HEK293 (cell line): ENCODE data around the gene TACC2.
A peak's percentile ranks its signal among the peaks of the same experiment; 100 is the strongest.
"Not testable (repeated sequence)": the region's sequence is repeated elsewhere in the genome, so short reads cannot be mapped to it uniquely, and the experiment has no call there.

Source experiments
- CTCF ChIA-PET: fragments of 350-600 bp; formaldehyde crosslinking; extraction: SDS; loops from one replicate; lab custom pipeline; 2021; ENCODE audit warnings: antibody characterized with exemption; lab: Yijun Ruan, JAX
- POLR2A ChIA-PET: fragments of 300-600 bp; formaldehyde crosslinking; extraction: SDS; loops from one replicate; lab custom pipeline; 2020; ENCODE audit warnings: antibody characterized with exemption, inconsistent platforms; lab: Yijun Ruan, JAX
- H3K27ac ChIP-seq: fragments of 200-500 bp; sonication (Bioruptor generic); 2 replicates; pipeline ENCODE4 v1.5.1; 2014; ENCODE audit warnings: low read depth, low read length, control low read depth, inconsistent platforms; ENCODE audit errors: extremely low read depth
- H3K36me3 ChIP-seq, 2 experiments: fragments of 200-500 bp in 1 of 2; sonication (Bioruptor generic) in 1 of 2; 1 replicate in 1 of 2; 2 replicates in 1 of 2; pipeline ENCODE4 v1.5.1; 2014 to 2017; ENCODE audit warnings: inconsistent platforms in 2 of 2, low read length in 2 of 2; ENCODE audit not compliant: control insufficient read depth in 2 of 2, insufficient read depth in 1 of 2
- H3K4me1 ChIP-seq: fragments of 200-500 bp; sonication (Bioruptor generic); 2 replicates; pipeline ENCODE4 v1.5.1; 2014; ENCODE audit warnings: mild to moderate bottlenecking, low read length, inconsistent platforms; ENCODE audit not compliant: control insufficient read depth, insufficient read depth
- H3K4me3 ChIP-seq: 2 replicates; pipeline ENCODE4 v1.5.1; 2011; ENCODE audit warnings: low read depth, mild to moderate bottlenecking, control low read depth, low read length, moderate library complexity
- H3K9me3 ChIP-seq: fragments of 200-500 bp; sonication (Bioruptor generic); 2 replicates; pipeline ENCODE4 v1.5.1; 2014; ENCODE audit warnings: low read depth, low read length, inconsistent platforms; ENCODE audit not compliant: control insufficient read depth, insufficient read depth
- GLIS2 ChIP-seq: fragments of 450-650 bp; formaldehyde crosslinking; IDR thresholded peaks from 2 replicates; pipeline ENCODE4 v1.5.1; 2016; ENCODE audit warnings: missing biosample characterization, missing genetic modification characterization
- KLF9 ChIP-seq: fragments of 450-650 bp; formaldehyde crosslinking; IDR thresholded peaks from 2 replicates; pipeline ENCODE4 v1.5.1; 2016; ENCODE audit warnings: missing biosample characterization, missing genetic modification characterization, low read depth
- SETDB1 ChIP-seq: IDR thresholded peaks from one replicate; pipeline ENCODE4 v1.6.1; 2017; ENCODE audit warnings: mild to moderate bottlenecking, low read length, moderate library complexity, mixed read lengths; ENCODE audit not compliant: insufficient read length
- WT1 ChIP-seq: fragments of 450-650 bp; formaldehyde crosslinking; IDR thresholded peaks from 2 replicates; pipeline ENCODE4 v1.5.1; 2016; ENCODE audit warnings: missing biosample characterization, missing genetic modification characterization
- ZEB2 ChIP-seq: fragments of 450-650 bp; formaldehyde crosslinking; IDR thresholded peaks from 2 replicates; pipeline ENCODE4 v1.5.1; 2016; ENCODE audit warnings: missing biosample characterization, missing genetic modification characterization
- ZNF114 ChIP-seq: fragments of 450-650 bp; formaldehyde crosslinking; IDR thresholded peaks from 2 replicates; pipeline ENCODE4 v1.5.0; 2017; ENCODE audit warnings: missing biosample characterization, missing genetic modification characterization
- ZNF184 ChIP-seq: fragments of 450-650 bp; IDR thresholded peaks from 2 replicates; pipeline ENCODE4 v1.5.1; 2018; ENCODE audit warnings: missing biosample characterization, mild to moderate bottlenecking, missing genetic modification characterization
- ZNF214 ChIP-seq: fragments of 450-650 bp; formaldehyde crosslinking; IDR thresholded peaks from 2 replicates; pipeline ENCODE4 v1.5.1; 2017; ENCODE audit warnings: missing biosample characterization, mild to moderate bottlenecking, missing genetic modification characterization, borderline replicate concordance
- ZNF391 ChIP-seq: fragments of 450-650 bp; formaldehyde crosslinking; IDR thresholded peaks from 2 replicates; pipeline ENCODE4 v1.5.1; 2016; ENCODE audit warnings: low read depth, missing biosample characterization, missing genetic modification characterization, borderline replicate concordance
- ZNF394 ChIP-seq: fragments of 450-650 bp; formaldehyde crosslinking; IDR thresholded peaks from 2 replicates; pipeline ENCODE4 v1.5.1; 2016; ENCODE audit warnings: missing biosample characterization, missing genetic modification characterization, mild to moderate bottlenecking, moderate library complexity, borderline replicate concordance
- ZNF404 ChIP-seq: fragments of 450-650 bp; formaldehyde crosslinking; IDR thresholded peaks from 2 replicates; pipeline ENCODE4 v1.5.1; 2017; ENCODE audit warnings: missing biosample characterization, missing genetic modification characterization
- ZNF433 ChIP-seq: fragments of 450-650 bp; formaldehyde crosslinking; IDR thresholded peaks from 2 replicates; pipeline ENCODE4 v1.5.1; 2016; ENCODE audit warnings: missing biosample characterization, missing genetic modification characterization, low read depth
- ZNF610 ChIP-seq: fragments of 450-650 bp; formaldehyde crosslinking; IDR thresholded peaks from 2 replicates; pipeline ENCODE4 v1.5.1; 2016; ENCODE audit warnings: missing biosample characterization, missing genetic modification characterization, borderline replicate concordance
- ZNF654 ChIP-seq: fragments of 450-650 bp; formaldehyde crosslinking; IDR thresholded peaks from 2 replicates; pipeline ENCODE4 v1.5.1; 2016; ENCODE audit warnings: low read depth, missing biosample characterization, missing genetic modification characterization
- ZNF785 ChIP-seq: fragments of 450-650 bp; formaldehyde crosslinking; IDR thresholded peaks from 2 replicates; pipeline ENCODE4 v1.5.1; 2016; ENCODE audit warnings: missing biosample characterization, missing genetic modification characterization
- TF ChIP-seq, protein P1 (sequence below): fragments of 450-650 bp; IDR thresholded peaks from 2 replicates; pipeline ENCODE4 v1.5.1; 2018; ENCODE audit warnings: missing biosample characterization, missing genetic modification characterization
- TF ChIP-seq, protein P2 (sequence below): fragments of 450-650 bp; formaldehyde crosslinking; conservative IDR thresholded peaks from 2 replicates; pipeline ENCODE4 v1.5.1; 2016; ENCODE audit warnings: low read depth, missing biosample characterization, missing genetic modification characterization
- TF ChIP-seq, protein P3 (sequence below): fragments of 450-650 bp; formaldehyde crosslinking; IDR thresholded peaks from 2 replicates; pipeline ENCODE4 v1.5.1; 2016; ENCODE audit warnings: missing biosample characterization, missing genetic modification characterization
- TF ChIP-seq, protein P4 (sequence below): fragments of 450-650 bp; formaldehyde crosslinking; IDR thresholded peaks from 2 replicates; pipeline ENCODE4 v1.5.0; 2017; ENCODE audit warnings: missing biosample characterization, missing genetic modification characterization, borderline replicate concordance

The TACC2 gene

DNA sequence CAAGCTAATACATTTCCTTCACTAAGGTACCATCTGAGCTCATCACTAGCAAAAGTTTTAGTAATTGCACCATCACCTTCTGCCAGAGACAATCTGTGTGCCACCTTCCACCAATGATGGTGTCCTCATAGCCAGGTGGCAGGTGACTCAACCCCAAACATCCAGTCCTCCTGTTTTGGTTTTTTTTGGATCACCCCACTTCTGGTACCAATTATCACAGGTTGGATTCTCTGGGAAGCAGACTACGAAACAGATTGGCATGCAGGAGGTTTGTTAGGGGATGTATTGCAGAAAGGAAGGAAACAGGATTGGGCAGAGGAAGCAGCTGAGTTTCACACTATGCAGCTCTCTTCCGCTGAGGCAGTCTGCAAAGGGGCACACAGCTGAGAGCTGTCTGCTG, 4.5 kb upstream of the TACC2 start (continued):
- no peak for TF ChIP-seq ZEB2 (tag by site-specific recombination)

DNA sequence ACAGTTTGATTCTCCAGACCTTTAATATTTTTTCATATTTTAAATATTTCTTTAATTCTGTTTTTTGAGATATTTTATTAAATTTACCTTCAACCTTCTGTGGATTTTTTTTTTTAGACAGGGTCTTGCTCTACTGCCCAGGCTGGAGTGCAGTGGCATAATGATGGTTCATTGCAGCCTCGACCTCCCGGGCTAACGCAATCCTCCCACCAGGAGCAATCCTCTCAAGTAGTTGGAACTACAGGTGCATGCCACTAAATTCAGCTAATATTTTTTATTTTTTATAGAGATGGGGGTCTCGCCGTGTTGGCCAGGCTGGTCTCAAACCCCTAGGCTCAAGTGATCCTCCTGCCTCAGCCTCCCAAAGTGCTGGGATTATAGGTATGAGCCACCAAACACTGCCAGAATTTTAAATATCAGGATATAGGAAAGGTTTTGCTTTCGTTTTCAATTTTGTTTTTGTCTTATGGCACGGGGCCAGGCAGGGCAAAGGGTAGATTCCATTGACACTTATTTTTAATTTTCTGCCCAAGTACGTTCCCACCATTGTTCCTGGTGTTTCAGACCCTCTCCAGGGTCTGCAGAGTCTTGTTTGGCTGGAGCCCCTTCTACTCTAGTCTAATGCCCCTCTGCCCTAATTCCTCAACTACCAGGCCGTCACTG, 1.2 kb downstream of the TACC2 start:
- Histone ChIP-seq H3K4me1 (no peaks in the 10 kb centered on the region), H3K36me3 (no peaks in the 10 kb centered on the region), H3K27ac (no peak overlapping the region), H3K4me3 (no peak overlapping the region), H3K9me3 (no peaks in the 10 kb centered on the region)
- ChIA-PET POLR2A (no interaction called here), CTCF (interaction anchor here (0.5 kb wide), 1 partner anchor 122 kb away, joined by 3 read pairs; no protein-coding TSS in a partner anchor)
- TF ChIP-seq ZNF184 (tag by site-specific recombination) (no peak), ZNF654 (tag by site-specific recombination) (no peak), ZNF114 (tag by site-specific recombination) (no peak), ZNF785 (no peak), ZNF394 (tag by site-specific recombination) (no peak), WT1 (tag by site-specific recombination) (no peak), ZNF610 (tag by site-specific recombination) (no peak), KLF9 (tag by site-specific recombination) (no peak), ZNF391 (no peak), GLIS2 (no peak)
- TF ChIP-seq, protein P1, sequence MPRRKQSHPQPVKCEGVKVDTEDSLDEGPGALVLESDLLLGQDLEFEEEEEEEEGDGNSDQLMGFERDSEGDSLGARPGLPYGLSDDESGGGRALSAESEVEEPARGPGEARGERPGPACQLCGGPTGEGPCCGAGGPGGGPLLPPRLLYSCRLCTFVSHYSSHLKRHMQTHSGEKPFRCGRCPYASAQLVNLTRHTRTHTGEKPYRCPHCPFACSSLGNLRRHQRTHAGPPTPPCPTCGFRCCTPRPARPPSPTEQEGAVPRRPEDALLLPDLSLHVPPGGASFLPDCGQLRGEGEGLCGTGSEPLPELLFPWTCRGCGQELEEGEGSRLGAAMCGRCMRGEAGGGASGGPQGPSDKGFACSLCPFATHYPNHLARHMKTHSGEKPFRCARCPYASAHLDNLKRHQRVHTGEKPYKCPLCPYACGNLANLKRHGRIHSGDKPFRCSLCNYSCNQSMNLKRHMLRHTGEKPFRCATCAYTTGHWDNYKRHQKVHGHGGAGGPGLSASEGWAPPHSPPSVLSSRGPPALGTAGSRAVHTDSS = no peak

DNA sequence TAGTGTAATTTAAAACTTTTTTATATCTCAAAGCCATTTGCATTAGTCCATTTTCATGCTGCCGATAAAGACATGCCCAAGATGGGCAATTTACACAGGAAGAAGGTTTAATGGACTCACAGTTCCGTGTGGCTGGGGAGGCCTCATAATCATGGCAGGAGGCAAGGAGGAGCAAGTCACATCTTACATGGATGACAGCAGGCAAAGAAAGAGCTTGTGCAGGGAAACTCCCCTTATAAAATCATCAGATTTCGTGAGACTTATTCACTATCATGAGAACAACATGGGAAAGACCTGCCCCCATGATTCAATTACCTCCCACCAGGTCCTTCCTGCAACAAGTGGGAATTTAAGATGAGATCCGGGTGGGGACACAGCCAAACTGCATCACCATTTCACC, 2.8 kb downstream of the TACC2 start:
- peak; percentile 67 for TF ChIP-seq SETDB1
- H3K4me3 ChIP-seq, H3K9me3 ChIP-seq, CTCF ChIA-PET, H3K36me3 ChIP-seq, POLR2A ChIA-PET, H3K4me1 ChIP-seq, H3K27ac ChIP-seq: not testable (repeated sequence)

DNA sequence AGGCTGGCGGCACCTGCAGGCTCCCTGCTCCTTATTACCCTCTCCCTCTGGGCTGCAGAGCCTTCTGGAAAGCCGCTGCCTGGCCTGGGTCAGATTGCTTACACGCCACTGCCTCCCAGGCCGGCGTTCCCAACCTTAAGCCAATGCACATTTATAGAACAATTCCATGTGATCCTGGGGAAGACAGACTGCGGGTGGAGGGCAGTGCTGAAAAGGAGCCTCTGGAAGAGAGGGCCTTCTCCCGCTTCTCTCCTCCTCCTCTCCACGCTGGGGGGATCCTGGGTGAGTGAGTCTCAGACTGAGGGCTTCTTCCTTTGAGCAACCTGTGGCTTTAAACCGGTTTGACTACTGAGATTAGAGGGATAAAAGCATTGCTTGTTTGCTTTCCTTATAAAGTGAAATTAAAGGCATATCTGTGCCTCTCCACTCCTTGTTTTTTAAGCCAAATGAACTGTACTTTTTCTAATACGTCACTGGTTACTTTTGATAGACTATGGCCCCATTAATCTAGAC, 5.5 kb downstream of the TACC2 start:
- ChIA-PET CTCF (no interaction called here), POLR2A (no interaction called here)
- no peaks in the 10 kb centered on the region for H3K4me1 ChIP-seq
- no peaks in the 10 kb centered on the region for H3K36me3 ChIP-seq
- H3K4me3 ChIP-seq = no peak overlapping the region
- no peak overlapping the region for H3K27ac ChIP-seq
- H3K9me3 ChIP-seq = no peaks in the 10 kb centered on the region
- TF ChIP-seq, protein P2, sequence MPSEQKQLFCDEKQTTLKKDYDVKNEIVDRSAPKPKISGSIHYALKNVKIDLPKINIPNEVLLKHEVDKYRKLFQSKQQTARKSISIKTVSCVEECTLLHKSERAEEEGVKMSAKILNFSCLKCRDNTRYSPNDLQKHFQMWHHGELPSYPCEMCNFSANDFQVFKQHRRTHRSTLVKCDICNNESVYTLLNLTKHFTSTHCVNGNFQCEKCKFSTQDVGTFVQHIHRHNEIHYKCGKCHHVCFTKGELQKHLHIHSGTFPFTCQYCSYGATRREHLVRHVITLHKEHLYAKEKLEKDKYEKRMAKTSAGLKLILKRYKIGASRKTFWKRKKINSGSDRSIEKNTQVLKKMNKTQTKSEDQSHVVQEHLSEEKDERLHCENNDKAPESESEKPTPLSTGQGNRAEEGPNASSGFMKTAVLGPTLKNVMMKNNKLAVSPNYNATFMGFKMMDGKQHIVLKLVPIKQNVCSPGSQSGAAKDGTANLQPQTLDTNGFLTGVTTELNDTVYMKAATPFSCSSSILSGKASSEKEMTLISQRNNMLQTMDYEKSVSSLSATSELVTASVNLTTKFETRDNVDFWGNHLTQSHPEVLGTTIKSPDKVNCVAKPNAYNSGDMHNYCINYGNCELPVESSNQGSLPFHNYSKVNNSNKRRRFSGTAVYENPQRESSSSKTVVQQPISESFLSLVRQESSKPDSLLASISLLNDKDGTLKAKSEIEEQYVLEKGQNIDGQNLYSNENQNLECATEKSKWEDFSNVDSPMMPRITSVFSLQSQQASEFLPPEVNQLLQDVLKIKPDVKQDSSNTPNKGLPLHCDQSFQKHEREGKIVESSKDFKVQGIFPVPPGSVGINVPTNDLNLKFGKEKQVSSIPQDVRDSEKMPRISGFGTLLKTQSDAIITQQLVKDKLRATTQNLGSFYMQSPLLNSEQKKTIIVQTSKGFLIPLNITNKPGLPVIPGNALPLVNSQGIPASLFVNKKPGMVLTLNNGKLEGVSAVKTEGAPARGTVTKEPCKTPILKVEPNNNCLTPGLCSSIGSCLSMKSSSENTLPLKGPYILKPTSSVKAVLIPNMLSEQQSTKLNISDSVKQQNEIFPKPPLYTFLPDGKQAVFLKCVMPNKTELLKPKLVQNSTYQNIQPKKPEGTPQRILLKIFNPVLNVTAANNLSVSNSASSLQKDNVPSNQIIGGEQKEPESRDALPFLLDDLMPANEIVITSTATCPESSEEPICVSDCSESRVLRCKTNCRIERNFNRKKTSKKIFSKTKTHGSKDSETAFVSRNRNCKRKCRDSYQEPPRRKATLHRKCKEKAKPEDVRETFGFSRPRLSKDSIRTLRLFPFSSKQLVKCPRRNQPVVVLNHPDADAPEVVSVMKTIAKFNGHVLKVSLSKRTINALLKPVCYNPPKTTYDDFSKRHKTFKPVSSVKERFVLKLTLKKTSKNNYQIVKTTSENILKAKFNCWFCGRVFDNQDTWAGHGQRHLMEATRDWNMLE (tag by site-specific recombination) = no peak
- TF ChIP-seq ZNF214 (no peak), ZNF433 (tag by site-specific recombination) (no peak), ZNF404 (tag by site-specific recombination) (no peak)
- TF ChIP-seq, protein P3, sequence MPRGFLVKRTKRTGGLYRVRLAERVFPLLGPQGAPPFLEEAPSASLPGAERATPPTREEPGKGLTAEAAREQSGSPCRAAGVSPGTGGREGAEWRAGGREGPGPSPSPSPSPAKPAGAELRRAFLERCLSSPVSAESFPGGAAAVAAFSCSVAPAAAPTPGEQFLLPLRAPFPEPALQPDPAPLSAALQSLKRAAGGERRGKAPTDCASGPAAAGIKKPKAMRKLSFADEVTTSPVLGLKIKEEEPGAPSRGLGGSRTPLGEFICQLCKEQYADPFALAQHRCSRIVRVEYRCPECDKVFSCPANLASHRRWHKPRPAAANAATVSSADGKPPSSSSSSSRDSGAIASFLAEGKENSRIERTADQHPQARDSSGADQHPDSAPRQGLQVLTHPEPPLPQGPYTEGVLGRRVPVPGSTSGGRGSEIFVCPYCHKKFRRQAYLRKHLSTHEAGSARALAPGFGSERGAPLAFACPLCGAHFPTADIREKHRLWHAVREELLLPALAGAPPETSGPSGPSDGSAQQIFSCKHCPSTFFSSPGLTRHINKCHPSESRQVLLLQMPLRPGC (tag by site-specific recombination) = no peak
- TF ChIP-seq, protein P4, sequence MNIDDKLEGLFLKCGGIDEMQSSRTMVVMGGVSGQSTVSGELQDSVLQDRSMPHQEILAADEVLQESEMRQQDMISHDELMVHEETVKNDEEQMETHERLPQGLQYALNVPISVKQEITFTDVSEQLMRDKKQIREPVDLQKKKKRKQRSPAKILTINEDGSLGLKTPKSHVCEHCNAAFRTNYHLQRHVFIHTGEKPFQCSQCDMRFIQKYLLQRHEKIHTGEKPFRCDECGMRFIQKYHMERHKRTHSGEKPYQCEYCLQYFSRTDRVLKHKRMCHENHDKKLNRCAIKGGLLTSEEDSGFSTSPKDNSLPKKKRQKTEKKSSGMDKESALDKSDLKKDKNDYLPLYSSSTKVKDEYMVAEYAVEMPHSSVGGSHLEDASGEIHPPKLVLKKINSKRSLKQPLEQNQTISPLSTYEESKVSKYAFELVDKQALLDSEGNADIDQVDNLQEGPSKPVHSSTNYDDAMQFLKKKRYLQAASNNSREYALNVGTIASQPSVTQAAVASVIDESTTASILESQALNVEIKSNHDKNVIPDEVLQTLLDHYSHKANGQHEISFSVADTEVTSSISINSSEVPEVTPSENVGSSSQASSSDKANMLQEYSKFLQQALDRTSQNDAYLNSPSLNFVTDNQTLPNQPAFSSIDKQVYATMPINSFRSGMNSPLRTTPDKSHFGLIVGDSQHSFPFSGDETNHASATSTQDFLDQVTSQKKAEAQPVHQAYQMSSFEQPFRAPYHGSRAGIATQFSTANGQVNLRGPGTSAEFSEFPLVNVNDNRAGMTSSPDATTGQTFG = no peak
